GM23338 (cell line): ENCODE results near the gene INO80B.

Experiments used
- CREB1 ChIP-seq: fragments of 250-450 bp; sonication (Bioruptor Pico); IDR thresholded peaks from 2 replicates; pipeline ENCODE4 v1.5.0; 2020; ENCODE audit warnings: low read depth, mild to moderate bottlenecking, moderate library complexity
- EZH2 ChIP-seq: fragments of 200-600 bp; sonication (generic); IDR thresholded peaks from one replicate; pipeline ENCODE4 v1.8.0; 2017; ENCODE audit warnings: antibody characterized with exemption, mild to moderate bottlenecking, low read depth; ENCODE audit not compliant: unreplicated experiment
- JUNB ChIP-seq: IDR thresholded peaks from one replicate; pipeline ENCODE4 v1.6.1; 2016; ENCODE audit warnings: antibody characterized with exemption; ENCODE audit not compliant: unreplicated experiment
- ZNF331 ChIP-seq: fragments of 250-450 bp; sonication (Bioruptor Pico); IDR thresholded peaks from 2 replicates; pipeline ENCODE4 v1.5.0; 2020; ENCODE audit warnings: low read depth, mild to moderate bottlenecking, moderate library complexity
- TF ChIP-seq, protein P1 (sequence below): IDR thresholded peaks from one replicate; pipeline ENCODE4 v1.6.1; 2018; ENCODE audit warnings: antibody characterized with exemption; ENCODE audit not compliant: unreplicated experiment
- TF ChIP-seq, protein P2 (sequence below), 2 experiments: fragments of 200-600 bp in 1 of 2; sonication (generic) in 1 of 2; conservative IDR thresholded peaks; 2 replicates each; pipeline versions ENCODE4 v1.5.1 to v1.6.1; 2016 to 2017; ENCODE audit warnings: antibody characterized with exemption in 2 of 2, low read depth in 2 of 2, mild to moderate bottlenecking in 2 of 2, moderate library complexity in 1 of 2

GRCh38 chr2:74413001-74413698, 41.7 kb upstream of the INO80B start:
- TF ChIP-seq ZNF331 (CRISPR knock-in tag) (no peak), JUNB (no peak), EZH2 (no peak), CREB1 (no peak)
- TF ChIP-seq, protein P1, sequence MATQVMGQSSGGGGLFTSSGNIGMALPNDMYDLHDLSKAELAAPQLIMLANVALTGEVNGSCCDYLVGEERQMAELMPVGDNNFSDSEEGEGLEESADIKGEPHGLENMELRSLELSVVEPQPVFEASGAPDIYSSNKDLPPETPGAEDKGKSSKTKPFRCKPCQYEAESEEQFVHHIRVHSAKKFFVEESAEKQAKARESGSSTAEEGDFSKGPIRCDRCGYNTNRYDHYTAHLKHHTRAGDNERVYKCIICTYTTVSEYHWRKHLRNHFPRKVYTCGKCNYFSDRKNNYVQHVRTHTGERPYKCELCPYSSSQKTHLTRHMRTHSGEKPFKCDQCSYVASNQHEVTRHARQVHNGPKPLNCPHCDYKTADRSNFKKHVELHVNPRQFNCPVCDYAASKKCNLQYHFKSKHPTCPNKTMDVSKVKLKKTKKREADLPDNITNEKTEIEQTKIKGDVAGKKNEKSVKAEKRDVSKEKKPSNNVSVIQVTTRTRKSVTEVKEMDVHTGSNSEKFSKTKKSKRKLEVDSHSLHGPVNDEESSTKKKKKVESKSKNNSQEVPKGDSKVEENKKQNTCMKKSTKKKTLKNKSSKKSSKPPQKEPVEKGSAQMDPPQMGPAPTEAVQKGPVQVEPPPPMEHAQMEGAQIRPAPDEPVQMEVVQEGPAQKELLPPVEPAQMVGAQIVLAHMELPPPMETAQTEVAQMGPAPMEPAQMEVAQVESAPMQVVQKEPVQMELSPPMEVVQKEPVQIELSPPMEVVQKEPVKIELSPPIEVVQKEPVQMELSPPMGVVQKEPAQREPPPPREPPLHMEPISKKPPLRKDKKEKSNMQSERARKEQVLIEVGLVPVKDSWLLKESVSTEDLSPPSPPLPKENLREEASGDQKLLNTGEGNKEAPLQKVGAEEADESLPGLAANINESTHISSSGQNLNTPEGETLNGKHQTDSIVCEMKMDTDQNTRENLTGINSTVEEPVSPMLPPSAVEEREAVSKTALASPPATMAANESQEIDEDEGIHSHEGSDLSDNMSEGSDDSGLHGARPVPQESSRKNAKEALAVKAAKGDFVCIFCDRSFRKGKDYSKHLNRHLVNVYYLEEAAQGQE = no peak
- TF ChIP-seq, protein P2, sequence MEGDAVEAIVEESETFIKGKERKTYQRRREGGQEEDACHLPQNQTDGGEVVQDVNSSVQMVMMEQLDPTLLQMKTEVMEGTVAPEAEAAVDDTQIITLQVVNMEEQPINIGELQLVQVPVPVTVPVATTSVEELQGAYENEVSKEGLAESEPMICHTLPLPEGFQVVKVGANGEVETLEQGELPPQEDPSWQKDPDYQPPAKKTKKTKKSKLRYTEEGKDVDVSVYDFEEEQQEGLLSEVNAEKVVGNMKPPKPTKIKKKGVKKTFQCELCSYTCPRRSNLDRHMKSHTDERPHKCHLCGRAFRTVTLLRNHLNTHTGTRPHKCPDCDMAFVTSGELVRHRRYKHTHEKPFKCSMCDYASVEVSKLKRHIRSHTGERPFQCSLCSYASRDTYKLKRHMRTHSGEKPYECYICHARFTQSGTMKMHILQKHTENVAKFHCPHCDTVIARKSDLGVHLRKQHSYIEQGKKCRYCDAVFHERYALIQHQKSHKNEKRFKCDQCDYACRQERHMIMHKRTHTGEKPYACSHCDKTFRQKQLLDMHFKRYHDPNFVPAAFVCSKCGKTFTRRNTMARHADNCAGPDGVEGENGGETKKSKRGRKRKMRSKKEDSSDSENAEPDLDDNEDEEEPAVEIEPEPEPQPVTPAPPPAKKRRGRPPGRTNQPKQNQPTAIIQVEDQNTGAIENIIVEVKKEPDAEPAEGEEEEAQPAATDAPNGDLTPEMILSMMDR (conservative IDR thresholded peaks at IDR 0.05; ENCODE audit: low read depth in 2 of 2) = no peak
